HepG2 (cell line): ENCODE results near the gene FBXO48. TPM values are rescaled to one million over a fixed set of nuclear protein-coding genes. Genes with fewer than 3 reads are reported as not detected.

Experiments
- BRD4 ChIP-seq: sonication (generic); formaldehyde crosslinking; IDR thresholded peaks from 2 replicates; pipeline ENCODE4 v1.4.0; 2020; ENCODE audit warnings: missing genetic modification reagents
- CBX2 ChIP-seq, 2 experiments: fragments of 200-600 bp in 1 of 2; sonication (generic); formaldehyde crosslinking in 1 of 2; IDR thresholded peaks; 2 replicates each; pipeline versions ENCODE4 v1.7.0 to v1.8.1; 2018 to 2022; ENCODE audit warnings: low read depth in 2 of 2, low read length in 1 of 2, mild to moderate bottlenecking in 1 of 2, missing genetic modification reagents in 1 of 2
- CSRNP2 ChIP-seq: sonication (generic); formaldehyde crosslinking; conservative IDR thresholded peaks from 2 replicates; pipeline ENCODE4 v1.8.0; 2022; ENCODE audit warnings: low read depth, missing genetic modification reagents
- E2F1 ChIP-seq: sonication (generic); formaldehyde crosslinking; IDR thresholded peaks from 2 replicates; pipeline ENCODE4 v1.5.0; 2020; ENCODE audit warnings: missing genetic modification reagents
- FOXJ3 ChIP-seq: sonication (generic); formaldehyde crosslinking; IDR thresholded peaks from 2 replicates; pipeline ENCODE4 v1.4.0; 2020; ENCODE audit warnings: missing genetic modification reagents, mild to moderate bottlenecking, borderline replicate concordance
- GPN1 ChIP-seq: sonication (generic); formaldehyde crosslinking; IDR thresholded peaks from 2 replicates; pipeline ENCODE4 v1.5.1; 2020; ENCODE audit warnings: missing genetic modification reagents, borderline replicate concordance
- LRRFIP1 ChIP-seq: sonication (generic); formaldehyde crosslinking; conservative IDR thresholded peaks from 2 replicates; pipeline ENCODE4 v1.4.0; 2020; ENCODE audit warnings: missing genetic modification reagents
- ZBTB2 ChIP-seq: sonication (generic); formaldehyde crosslinking; IDR thresholded peaks from 2 replicates; pipeline ENCODE4 v1.8.0; 2022; ENCODE audit warnings: low read depth, missing genetic modification reagents
- ZFP36L1 ChIP-seq: sonication (generic); formaldehyde crosslinking; IDR thresholded peaks from 2 replicates; pipeline ENCODE4 v1.8.0; 2022; ENCODE audit warnings: mild to moderate bottlenecking, missing genetic modification reagents, moderate library complexity
- ZGPAT ChIP-seq: IDR thresholded peaks from 2 replicates; pipeline ENCODE4 v1.6.1; 2016; ENCODE audit warnings: mild to moderate bottlenecking
- ZNF256 ChIP-seq: sonication (generic); formaldehyde crosslinking; conservative IDR thresholded peaks from 2 replicates; pipeline ENCODE4 v1.4.0; 2020; ENCODE audit warnings: missing genetic modification reagents
- ZNF281 ChIP-seq: sonication (generic); formaldehyde crosslinking; IDR thresholded peaks from 2 replicates; pipeline ENCODE4 v1.4.0; 2020; ENCODE audit warnings: missing genetic modification reagents, borderline replicate concordance
- polyA plus RNA-seq, 8 experiments: library from polyadenylated mRNA; depleted of rRNA in 3 of 8; stranded (reverse) in 7 of 8; unstranded in 1 of 8; fragments of >200 nt; fragmentation: Illumina TruSeq in 4 of 8; extraction: Trizol in 4 of 8; gene quantifications; 2 replicates each; pipeline versions ENCODE4 v1.2.1 to v1.2.3, GENCODE V29; 2011 to 2016; ENCODE audit warnings: low read depth in 4 of 8, missing spikeins in 1 of 8, mixed read lengths in 1 of 8; ENCODE audit not compliant: insufficient read depth in 1 of 8
- total RNA-seq, 5 experiments: library from RNA; depleted of rRNA; stranded (reverse); fragments of >200 nt; fragmentation: Illumina TruSeq; extraction: Trizol; gene quantifications; 2 replicates each; pipeline ENCODE4 v1.2.3, GENCODE V29; 2016; ENCODE audit warnings: low read depth in 1 of 5

Gene FBXO48
- total and polyA plus RNA-seq, 2 of the 13 experiments (the other 11 are each of a cell fraction or from before 2014, with no cell fraction given): 0.42 to 1.1 TPM

GRCh38 chr2:68467077-68467960, at the start of gene FBXO48, which contains the start of gene APLF (continued):
- TF ChIP-seq ZNF256 (CRISPR knock-in tag) (peak; percentile 81; the same call in 1 of the 2 replicates), GPN1 (no peak; the same call in 1 of the 2 replicates), ZBTB2 (CRISPR knock-in tag) (no peak), CBX2 (IDR thresholded peaks at IDR 0.05; ENCODE audit: low read depth, low read length) (no peak; the same call in 1 of the 2 replicates), CBX2 (CRISPR knock-in tag; IDR thresholded peaks at IDR 0.05; ENCODE audit: low read depth) (no peak; the same call in 1 of the 2 replicates), ZFP36L1 (CRISPR knock-in tag) (peak; percentile 77), LRRFIP1 (0 out of 2 replicates have a peak, but pooled peaks have one; percentile 75), E2F1 (CRISPR knock-in tag) (peak; percentile 90), ZGPAT (CRISPR knock-in tag) (peak; percentile 91), FOXJ3 (CRISPR knock-in tag) (no peak; the same call in 1 of the 2 replicates), CSRNP2 (CRISPR knock-in tag) (no peak), ZNF281 (no peak), BRD4 (0 out of 2 replicates have a peak, but pooled peaks have one; percentile 54)
